ENCODE measurements around the gene PARP12.

DNA sequence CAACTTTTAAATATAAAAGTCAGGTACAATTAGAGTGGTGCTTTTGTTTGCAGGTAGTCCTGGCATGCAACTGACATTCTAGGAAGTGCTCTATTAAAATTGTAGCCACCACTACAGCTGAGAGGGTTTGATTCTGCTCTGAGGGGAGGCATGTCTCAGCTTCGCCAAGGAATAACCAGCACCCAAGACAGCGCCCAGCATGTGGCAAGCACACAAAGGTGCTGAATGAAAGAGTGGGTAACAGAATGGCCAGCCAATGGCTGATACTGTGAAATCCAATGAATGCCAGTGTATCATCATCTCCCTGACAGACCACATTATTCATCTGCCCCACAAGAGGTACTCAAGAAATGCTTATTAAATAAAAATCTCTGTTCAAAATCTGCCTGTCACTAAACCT is 6.9 kb downstream of the PARP12 start:
- TF ChIP-seq MZF1 (tag by site-specific recombination; IDR thresholded peaks at IDR 0.05; ENCODE audit: borderline replicate concordance) (no peak), ZNF23 (tag by site-specific recombination; IDR thresholded peaks at IDR 0.05; ENCODE audit: borderline replicate concordance) (no peak), ZNF335 (tag by site-specific recombination; conservative IDR thresholded peaks at IDR 0.05) (no peak), YY1 (tag by site-specific recombination; IDR thresholded peaks at IDR 0.05) (no peak), ZNF266 (tag by site-specific recombination; IDR thresholded peaks at IDR 0.05; ENCODE audit: low read depth) (no peak), ZFP41 (tag by site-specific recombination; IDR thresholded peaks at IDR 0.05; ENCODE audit: borderline replicate concordance) (no peak), MYNN (tag by site-specific recombination; IDR thresholded peaks at IDR 0.05; ENCODE audit: borderline replicate concordance) (no peak), SALL2 (tag by site-specific recombination; IDR thresholded peaks at IDR 0.05; ENCODE audit: borderline replicate concordance) (no peak)
- TF ChIP-seq, protein P1, sequence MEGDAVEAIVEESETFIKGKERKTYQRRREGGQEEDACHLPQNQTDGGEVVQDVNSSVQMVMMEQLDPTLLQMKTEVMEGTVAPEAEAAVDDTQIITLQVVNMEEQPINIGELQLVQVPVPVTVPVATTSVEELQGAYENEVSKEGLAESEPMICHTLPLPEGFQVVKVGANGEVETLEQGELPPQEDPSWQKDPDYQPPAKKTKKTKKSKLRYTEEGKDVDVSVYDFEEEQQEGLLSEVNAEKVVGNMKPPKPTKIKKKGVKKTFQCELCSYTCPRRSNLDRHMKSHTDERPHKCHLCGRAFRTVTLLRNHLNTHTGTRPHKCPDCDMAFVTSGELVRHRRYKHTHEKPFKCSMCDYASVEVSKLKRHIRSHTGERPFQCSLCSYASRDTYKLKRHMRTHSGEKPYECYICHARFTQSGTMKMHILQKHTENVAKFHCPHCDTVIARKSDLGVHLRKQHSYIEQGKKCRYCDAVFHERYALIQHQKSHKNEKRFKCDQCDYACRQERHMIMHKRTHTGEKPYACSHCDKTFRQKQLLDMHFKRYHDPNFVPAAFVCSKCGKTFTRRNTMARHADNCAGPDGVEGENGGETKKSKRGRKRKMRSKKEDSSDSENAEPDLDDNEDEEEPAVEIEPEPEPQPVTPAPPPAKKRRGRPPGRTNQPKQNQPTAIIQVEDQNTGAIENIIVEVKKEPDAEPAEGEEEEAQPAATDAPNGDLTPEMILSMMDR (tag by site-specific recombination; IDR thresholded peaks at IDR 0.05): no peak
- TF ChIP-seq, protein P2, sequence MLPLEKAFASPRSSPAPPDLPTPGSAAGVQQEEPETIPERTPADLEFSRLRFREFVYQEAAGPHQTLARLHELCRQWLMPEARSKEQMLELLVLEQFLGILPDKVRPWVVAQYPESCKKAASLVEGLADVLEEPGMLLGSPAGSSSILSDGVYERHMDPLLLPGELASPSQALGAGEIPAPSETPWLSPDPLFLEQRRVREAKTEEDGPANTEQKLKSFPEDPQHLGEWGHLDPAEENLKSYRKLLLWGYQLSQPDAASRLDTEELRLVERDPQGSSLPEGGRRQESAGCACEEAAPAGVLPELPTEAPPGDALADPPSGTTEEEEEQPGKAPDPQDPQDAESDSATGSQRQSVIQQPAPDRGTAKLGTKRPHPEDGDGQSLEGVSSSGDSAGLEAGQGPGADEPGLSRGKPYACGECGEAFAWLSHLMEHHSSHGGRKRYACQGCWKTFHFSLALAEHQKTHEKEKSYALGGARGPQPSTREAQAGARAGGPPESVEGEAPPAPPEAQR (tag by site-specific recombination; IDR thresholded peaks at IDR 0.05): no peak
- TF ChIP-seq, protein P3, sequence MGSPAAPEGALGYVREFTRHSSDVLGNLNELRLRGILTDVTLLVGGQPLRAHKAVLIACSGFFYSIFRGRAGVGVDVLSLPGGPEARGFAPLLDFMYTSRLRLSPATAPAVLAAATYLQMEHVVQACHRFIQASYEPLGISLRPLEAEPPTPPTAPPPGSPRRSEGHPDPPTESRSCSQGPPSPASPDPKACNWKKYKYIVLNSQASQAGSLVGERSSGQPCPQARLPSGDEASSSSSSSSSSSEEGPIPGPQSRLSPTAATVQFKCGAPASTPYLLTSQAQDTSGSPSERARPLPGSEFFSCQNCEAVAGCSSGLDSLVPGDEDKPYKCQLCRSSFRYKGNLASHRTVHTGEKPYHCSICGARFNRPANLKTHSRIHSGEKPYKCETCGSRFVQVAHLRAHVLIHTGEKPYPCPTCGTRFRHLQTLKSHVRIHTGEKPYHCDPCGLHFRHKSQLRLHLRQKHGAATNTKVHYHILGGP (tag by site-specific recombination; IDR thresholded peaks at IDR 0.05): no peak
- TF ChIP-seq, protein P4, sequence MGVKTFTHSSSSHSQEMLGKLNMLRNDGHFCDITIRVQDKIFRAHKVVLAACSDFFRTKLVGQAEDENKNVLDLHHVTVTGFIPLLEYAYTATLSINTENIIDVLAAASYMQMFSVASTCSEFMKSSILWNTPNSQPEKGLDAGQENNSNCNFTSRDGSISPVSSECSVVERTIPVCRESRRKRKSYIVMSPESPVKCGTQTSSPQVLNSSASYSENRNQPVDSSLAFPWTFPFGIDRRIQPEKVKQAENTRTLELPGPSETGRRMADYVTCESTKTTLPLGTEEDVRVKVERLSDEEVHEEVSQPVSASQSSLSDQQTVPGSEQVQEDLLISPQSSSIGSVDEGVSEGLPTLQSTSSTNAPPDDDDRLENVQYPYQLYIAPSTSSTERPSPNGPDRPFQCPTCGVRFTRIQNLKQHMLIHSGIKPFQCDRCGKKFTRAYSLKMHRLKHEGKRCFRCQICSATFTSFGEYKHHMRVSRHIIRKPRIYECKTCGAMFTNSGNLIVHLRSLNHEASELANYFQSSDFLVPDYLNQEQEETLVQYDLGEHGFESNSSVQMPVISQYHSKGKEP (tag by site-specific recombination; IDR thresholded peaks at IDR 0.05): no peak
- TF ChIP-seq, protein P5, sequence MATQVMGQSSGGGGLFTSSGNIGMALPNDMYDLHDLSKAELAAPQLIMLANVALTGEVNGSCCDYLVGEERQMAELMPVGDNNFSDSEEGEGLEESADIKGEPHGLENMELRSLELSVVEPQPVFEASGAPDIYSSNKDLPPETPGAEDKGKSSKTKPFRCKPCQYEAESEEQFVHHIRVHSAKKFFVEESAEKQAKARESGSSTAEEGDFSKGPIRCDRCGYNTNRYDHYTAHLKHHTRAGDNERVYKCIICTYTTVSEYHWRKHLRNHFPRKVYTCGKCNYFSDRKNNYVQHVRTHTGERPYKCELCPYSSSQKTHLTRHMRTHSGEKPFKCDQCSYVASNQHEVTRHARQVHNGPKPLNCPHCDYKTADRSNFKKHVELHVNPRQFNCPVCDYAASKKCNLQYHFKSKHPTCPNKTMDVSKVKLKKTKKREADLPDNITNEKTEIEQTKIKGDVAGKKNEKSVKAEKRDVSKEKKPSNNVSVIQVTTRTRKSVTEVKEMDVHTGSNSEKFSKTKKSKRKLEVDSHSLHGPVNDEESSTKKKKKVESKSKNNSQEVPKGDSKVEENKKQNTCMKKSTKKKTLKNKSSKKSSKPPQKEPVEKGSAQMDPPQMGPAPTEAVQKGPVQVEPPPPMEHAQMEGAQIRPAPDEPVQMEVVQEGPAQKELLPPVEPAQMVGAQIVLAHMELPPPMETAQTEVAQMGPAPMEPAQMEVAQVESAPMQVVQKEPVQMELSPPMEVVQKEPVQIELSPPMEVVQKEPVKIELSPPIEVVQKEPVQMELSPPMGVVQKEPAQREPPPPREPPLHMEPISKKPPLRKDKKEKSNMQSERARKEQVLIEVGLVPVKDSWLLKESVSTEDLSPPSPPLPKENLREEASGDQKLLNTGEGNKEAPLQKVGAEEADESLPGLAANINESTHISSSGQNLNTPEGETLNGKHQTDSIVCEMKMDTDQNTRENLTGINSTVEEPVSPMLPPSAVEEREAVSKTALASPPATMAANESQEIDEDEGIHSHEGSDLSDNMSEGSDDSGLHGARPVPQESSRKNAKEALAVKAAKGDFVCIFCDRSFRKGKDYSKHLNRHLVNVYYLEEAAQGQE (tag by site-specific recombination; IDR thresholded peaks at IDR 0.05): peak; percentile 79

Data from HEK293 (cell line).